HFF-Myc (cell line): ENCODE results near the gene HLX.

ENCODE experiments used
- DNase-seq: peaks from one replicate; pipeline ENCODE4 v3.0.0-alpha.2; 2011; ENCODE audit warnings: low read depth; ENCODE audit errors: extremely low read depth
- H3K4me3 ChIP-seq: replicated peaks from 2 replicates; pipeline ENCODE4 v1.5.1; 2011; ENCODE audit warnings: low read depth, mild to moderate bottlenecking, control low read depth, low read length
- CTCF ChIP-seq: IDR thresholded peaks from 2 replicates; pipeline ENCODE4 v1.5.1; 2012; ENCODE audit warnings: mild to moderate bottlenecking, low read depth, low read length, control low read depth; ENCODE audit errors: missing control alignments

The HLX gene

GRCh38 chr1:220890602-220891001 is 11.4 kb downstream of the HLX start:
- no peak for DNase-seq
- no peak overlapping the region for H3K4me3 ChIP-seq
- no peak for TF ChIP-seq CTCF

- no peak for TF ChIP-seq CTCF
- no peak for DNase-seq
- H3K4me3 ChIP-seq: no peak overlapping the region
Observed at GRCh38 chr1:220891224-220892085, 12.2 kb downstream of the HLX start.

GRCh38 chr1:220892086-220892376 is 12.8 kb downstream of the HLX start:
- no peak for DNase-seq
- no peak overlapping the region for H3K4me3 ChIP-seq
- no peak for TF ChIP-seq CTCF

GRCh38 chr1:220892997-220893700 is 13.9 kb downstream of the HLX start:
- no peak for DNase-seq
- TF ChIP-seq CTCF: no peak
- H3K4me3 ChIP-seq: no peak overlapping the region

GRCh38 chr1:220893701-220894024 is 14.4 kb downstream of the HLX start:
- DNase-seq: no peak
- no peak for TF ChIP-seq CTCF
- no peak overlapping the region for H3K4me3 ChIP-seq

- H3K4me3 ChIP-seq: peak overlapping the region; percentile 8; the same call in 1 of the 2 replicates
- DNase-seq: no peak
- no peak for TF ChIP-seq CTCF
Observed at GRCh38 chr1:220894025-220894923, 15.0 kb downstream of the HLX start.
